GM18505 (cell line): Measurements from ENCODE around the gene ZDHHC11.
"Not testable (repeated sequence)": the region's sequence is repeated elsewhere in the genome, so short reads cannot be mapped to it uniquely, and the experiment has no call there.

ENCODE experiments used
- ATAC-seq: cut with Tn5 transposase; IDR thresholded peaks from one replicate; pipeline ENCODE4 v1.9.1; 2021; ENCODE audit not compliant: unreplicated experiment
- POLR2A ChIP-seq: IDR thresholded peaks from 4 replicates; pipeline ENCODE4 v1.6.1; 2011; ENCODE audit warnings: borderline replicate concordance; ENCODE audit not compliant: insufficient read depth, insufficient read length; ENCODE audit errors: extremely low read depth

Gene ZDHHC11

DNA sequence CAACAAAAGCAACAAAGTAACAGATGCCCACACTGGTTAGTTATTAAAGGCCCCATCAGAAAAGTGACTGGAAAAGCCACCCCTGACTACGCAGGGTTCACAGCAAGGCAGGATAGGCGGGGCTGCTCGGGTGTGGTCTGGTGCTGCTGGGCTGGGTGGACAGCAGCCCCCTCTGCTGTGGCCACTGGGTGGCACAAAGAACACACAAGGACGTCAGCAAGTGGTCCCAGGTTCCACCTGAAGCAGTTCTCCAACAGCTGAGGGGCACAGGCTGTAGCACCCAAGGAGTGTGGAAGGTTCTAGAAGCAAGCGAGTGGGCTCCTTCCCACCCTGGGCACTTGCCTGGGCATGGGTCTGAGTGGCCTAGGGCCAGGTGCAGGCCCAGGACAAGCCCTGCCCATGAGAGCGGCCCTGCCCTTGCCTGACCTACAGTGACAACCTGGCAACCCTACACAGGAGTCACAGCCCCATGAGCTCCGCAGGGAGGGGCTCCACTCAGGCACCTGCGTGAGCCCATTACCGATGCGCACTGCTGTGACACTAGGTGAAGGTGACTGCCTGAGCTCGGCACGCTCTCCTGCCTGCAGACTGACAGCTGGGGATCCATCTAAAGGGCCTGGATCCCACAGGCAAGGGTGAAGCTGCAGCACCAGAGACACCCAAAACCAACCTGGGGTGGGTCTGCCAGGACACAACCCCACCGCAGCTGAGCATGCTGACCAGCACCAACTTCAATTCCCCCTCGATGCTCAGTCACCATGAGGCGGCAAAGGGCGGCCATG lies 33.8 kb upstream of the ZDHHC11 start:
- TF ChIP-seq POLR2A: no peak
- no peak for ATAC-seq

DNA sequence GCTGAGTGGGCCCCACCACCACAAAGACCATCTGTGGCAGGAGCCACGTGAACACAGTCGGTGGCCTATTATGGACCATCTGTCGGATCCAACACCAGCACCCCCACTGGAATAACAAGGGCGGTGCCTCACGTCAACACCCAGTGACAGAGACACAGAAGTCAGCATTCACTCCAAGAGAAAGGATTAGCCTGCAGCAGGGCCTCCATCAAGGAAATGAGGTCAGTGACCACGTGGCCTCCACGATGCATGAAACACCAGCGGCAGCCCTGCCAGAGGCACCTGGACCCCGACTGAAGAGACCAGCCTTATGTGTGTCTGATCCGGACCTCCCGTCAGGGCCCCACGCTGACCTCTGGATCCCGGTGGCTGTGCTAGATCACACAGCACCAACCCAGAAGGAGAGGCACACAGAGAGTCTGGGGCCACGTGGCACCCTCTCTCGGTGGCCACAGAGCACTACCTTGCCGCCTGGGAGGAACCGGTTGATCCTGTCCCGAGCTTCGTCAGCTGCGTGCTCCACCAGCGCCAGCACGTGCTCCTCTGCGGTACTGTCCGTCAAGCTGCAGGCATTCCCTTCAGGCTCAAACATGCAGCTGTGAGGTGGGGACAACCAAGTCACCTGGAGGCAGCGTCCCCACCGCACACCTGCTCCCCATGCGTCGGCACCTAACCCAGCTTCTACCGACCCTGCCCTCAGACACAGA lies 32.8 kb upstream of the ZDHHC11 start:
- ATAC-seq: no peak
- TF ChIP-seq POLR2A: no peak

DNA sequence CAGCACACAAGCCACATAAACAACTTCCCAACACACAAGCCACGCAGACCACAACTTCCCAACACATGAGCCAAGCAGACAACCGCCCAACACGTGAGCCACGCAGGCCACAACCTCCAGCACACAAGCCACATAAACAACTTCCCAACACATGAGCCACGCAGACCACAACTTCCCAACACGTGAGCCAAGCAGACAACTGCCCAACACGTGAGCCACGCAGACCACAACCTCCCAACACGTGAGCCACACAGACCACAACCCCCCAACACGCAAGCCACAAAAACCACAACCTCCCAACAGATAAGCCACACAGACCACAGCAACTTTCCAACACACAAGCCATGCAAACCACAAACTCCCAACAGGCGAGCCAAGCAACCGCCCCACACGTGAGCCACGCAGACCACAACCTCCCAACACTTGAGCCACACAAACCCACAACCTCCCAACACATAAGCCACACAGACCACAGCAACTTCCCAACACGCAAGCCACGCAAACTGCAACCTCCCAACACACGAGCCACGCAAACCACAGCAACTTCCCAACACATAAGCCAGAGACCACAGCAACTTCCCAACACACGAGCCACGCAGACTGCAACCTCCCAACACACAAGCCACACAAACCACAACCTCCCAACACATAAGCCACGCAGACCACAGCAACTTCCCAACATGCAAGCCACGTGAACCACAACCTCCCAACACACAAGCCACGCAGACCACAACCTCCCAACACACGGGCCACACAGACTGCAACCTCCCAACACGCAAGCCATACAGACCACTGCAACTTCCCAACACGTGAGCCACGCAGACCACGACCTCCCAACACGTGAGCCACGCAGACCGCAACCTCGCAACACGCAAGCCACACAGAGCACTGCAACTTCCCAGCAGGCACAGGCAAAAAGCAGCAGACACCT lies 31.7 kb upstream of the ZDHHC11 start:
- ATAC-seq: no peak
- TF ChIP-seq POLR2A: no peak

GRCh38 chr5:881551-881935 lies 30.8 kb upstream of the ZDHHC11 start:
- TF ChIP-seq POLR2A: no peak
- no peak for ATAC-seq

DNA sequence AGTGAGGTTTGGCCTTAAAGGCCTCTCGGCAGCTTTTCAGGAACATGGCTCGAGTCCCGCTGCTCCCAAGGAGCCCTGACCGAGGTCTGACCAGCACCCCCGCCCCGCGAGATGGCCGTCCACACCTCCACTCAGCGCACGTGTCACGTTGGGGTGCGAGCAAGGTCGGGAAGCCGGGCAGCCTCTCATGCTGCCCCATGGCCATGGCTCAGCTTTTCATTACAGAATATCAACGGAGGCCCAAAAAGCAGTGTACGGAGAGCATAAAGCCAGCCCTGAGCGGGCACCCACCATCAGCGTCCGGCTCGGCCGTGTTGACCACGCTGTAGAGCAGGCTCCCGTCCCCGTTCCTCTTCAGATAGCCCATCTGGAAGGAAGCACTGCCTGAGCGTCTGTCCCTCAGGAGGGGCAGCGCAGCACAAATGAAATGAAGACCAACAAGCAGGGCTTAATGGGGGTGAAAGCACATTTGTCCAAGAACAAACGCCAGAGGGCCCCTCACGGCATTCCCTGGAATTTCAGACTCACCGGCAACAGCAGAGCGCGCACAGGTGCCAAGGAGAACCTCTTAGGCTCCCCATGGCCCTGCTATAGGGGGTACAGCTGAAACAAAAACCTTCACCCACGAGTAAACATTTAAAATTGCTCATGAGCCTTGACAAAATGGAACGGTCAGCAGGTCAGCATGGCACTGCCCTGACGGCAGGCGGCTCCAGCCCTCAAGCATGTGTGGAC lies 30.2 kb upstream of the ZDHHC11 start:
- no peak for ATAC-seq
- no peak for TF ChIP-seq POLR2A

- ATAC-seq: not testable (repeated sequence)
These were observed 27.9 kb upstream of the ZDHHC11 start for GRCh38 chr5:878677-879076.

DNA sequence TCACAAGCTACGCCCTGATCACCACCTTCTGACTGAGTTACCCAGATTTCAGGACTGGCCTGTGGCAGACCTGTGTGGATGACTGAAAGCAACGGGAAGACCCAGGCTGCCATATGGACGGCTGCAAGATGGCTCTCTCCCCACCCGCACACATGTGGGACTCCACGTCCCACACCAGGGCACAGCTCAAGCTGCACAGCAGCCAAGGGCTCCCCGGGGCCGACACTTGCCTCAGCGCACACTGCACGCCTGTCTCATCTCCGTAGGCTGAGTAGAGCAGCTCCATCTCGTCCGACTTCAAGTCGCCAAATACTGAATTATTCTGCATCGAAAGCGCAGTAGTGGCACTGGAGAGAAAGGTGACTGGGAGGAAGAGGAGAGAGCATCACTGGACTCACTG lies 27.3 kb upstream of the ZDHHC11 start:
- ATAC-seq: no peak
- TF ChIP-seq POLR2A: no peak

DNA sequence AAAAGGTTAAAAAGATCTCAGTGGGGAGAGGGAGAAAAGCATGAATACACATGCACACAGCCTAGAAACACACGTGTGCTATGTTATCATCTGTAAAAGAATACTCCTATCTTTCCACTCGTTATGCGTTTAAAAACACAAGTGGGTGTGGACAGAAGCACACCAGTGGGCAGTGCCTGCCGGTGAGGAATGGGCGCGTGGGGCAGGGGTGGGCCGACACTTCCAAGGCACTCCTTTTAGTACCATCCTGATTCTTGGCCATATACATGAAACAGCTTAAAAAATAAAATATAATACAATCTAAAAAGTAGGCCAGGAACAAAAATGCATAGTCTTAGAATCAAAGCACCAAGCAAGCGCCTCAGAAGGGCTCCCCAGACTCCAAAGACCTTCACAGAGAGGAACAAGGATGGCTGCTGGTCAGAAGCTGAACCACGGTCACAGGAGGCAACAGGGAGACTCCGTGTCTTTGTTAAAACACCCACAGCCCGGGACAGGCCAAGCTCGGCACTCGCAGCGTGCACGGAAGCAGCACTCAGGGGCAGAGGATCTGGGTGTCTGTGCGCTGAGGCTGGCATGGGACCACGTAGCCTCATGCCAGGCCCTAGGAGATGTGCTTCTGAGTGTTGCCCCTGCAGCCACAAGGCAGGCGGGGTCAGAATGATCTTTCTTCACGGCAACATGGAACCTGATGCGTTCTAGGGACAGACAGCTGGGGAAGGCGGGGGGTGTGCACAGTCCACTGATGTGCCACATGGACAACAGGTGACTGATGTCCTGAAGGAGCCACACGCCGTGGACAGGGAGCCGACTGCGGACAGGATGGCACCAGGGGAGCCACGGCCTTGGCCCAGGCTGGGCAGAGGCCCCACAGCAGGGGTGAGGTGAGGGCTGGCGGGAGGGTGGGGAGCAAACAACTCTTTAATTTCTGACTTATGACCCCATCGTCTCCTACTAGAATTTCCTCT lies 25.9 kb upstream of the ZDHHC11 start:
- TF ChIP-seq POLR2A: no peak
- no peak for ATAC-seq

DNA sequence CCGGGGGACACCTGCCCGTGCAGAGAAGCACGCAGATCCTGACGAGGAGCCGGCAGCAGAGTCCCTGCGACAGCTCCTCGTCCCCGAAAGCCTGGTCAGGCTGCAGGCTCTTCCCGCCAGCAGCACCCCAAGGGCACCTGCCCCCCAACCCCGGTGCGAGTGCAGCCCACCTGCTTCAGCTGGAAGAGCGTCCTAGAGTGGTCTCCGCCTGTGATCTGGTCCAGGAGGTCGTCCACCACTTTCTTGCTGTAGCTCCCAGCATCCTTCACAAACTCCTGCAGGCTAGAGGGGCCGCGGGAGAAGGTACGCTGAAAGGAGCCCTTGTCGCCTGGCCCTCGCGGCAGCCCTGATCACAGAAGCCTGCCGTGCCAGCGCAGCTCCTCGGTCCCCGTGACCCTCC lies 25.1 kb upstream of the ZDHHC11 start:
- no peak for TF ChIP-seq POLR2A

GRCh38 chr5:873328-873727 lies 22.5 kb upstream of the ZDHHC11 start:
- ATAC-seq: no peak
- TF ChIP-seq POLR2A: no peak

More for the DNA sequence above, 25.1 kb upstream of the ZDHHC11 start:
- no peak for ATAC-seq

DNA sequence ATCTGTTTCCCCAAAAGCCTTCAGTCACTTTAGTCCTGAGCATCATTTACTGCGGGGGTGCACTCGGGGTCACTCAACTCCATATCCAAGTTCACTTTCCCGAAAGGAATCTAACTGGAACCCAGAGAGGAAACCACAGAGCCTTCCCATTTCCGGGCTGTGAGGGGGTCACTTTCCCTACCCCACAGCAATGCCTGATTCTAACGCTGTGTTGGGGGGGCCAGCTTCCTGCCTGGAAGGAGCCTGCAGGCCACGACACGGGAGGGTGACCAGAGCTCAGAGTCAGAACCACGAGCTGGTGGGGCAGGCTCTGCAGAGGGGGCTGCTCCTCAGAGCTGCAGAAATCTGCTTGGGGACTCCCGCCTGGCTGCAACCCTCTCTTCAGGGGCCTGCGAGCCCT lies 21.5 kb upstream of the ZDHHC11 start:
- ATAC-seq: no peak
- no peak for TF ChIP-seq POLR2A
